ENCODE data around the gene KLHDC4. TPM values are rescaled to one million over a fixed set of nuclear protein-coding genes. Genes with fewer than 3 reads are reported as not detected.

The KLHDC4 gene
- total RNA-seq, 1 donor from 2014 or later: 91.0 TPM

GRCh38 chr16:87679593-87680271, 86.1 kb downstream of the KLHDC4 start:
- no peaks in the 10 kb centered on the region for H3K27me3 Mint-ChIP-seq
- no peaks in the 10 kb centered on the region for H3K9me3 Mint-ChIP-seq
- DNase-seq: no peak
- H3K4me3 Mint-ChIP-seq: no peak overlapping the region
- H3K4me1 Mint-ChIP-seq: peaks cover 9% of the 10 kb centered on the region
- intact Hi-C loops (cut with micrococcal nuclease): no loop called here
- no peaks in the 10 kb centered on the region for H3K36me3 Mint-ChIP-seq (ENCODE audit: low read depth)
- H3K27ac Mint-ChIP-seq: no peak overlapping the region

- Mint-ChIP-seq H3K4me3 (no peak overlapping the region), H3K36me3 (ENCODE audit: low read depth) (no peaks in the 10 kb centered on the region), H3K9me3 (no peaks in the 10 kb centered on the region), H3K27me3 (peaks cover 2% of the 10 kb centered on the region), H3K4me1 (peaks cover 11% of the 10 kb centered on the region), H3K27ac (no peak overlapping the region)
- no peak for DNase-seq
- intact Hi-C loops (cut with micrococcal nuclease): no loop called here
These were observed 87.2 kb downstream of the KLHDC4 start for GRCh38 chr16:87678618-87679017.

GRCh38 chr16:87677830-87678229, 88.0 kb downstream of the KLHDC4 start:
- Mint-ChIP-seq H3K36me3 (ENCODE audit: low read depth) (no peaks in the 10 kb centered on the region), H3K9me3 (no peaks in the 10 kb centered on the region), H3K4me3 (no peak overlapping the region), H3K27ac (no peak overlapping the region), H3K4me1 (peaks cover 11% of the 10 kb centered on the region), H3K27me3 (peaks cover 2% of the 10 kb centered on the region)
- DNase-seq: no peak
- intact Hi-C loops (cut with micrococcal nuclease): no loop called here

- Mint-ChIP-seq H3K4me3 (no peak overlapping the region), H3K27me3 (peaks cover 2% of the 10 kb centered on the region), H3K9me3 (no peaks in the 10 kb centered on the region), H3K27ac (no peak overlapping the region), H3K36me3 (ENCODE audit: low read depth) (no peaks in the 10 kb centered on the region), H3K4me1 (peaks cover 2% of the 10 kb centered on the region)
- no peak for DNase-seq
- intact Hi-C loops (cut with micrococcal nuclease): no loop called here
These were observed 90.6 kb downstream of the KLHDC4 start for GRCh38 chr16:87675111-87675719.

- Mint-ChIP-seq H3K4me1 (peaks cover 2% of the 10 kb centered on the region), H3K27me3 (peaks cover 2% of the 10 kb centered on the region), H3K4me3 (no peak overlapping the region), H3K36me3 (ENCODE audit: low read depth) (no peaks in the 10 kb centered on the region), H3K9me3 (no peaks in the 10 kb centered on the region), H3K27ac (no peak overlapping the region)
- no peak for DNase-seq
- intact Hi-C loops (cut with micrococcal nuclease): no loop called here
These were observed 91.4 kb downstream of the KLHDC4 start for GRCh38 chr16:87674419-87674818.

- H3K27ac Mint-ChIP-seq: no peak overlapping the region
- intact Hi-C loops (cut with micrococcal nuclease): no loop called here
- H3K27me3 Mint-ChIP-seq: peaks cover 2% of the 10 kb centered on the region
- peaks cover 2% of the 10 kb centered on the region for H3K4me1 Mint-ChIP-seq
- DNase-seq: no peak
- no peaks in the 10 kb centered on the region for H3K36me3 Mint-ChIP-seq (ENCODE audit: low read depth)
- H3K9me3 Mint-ChIP-seq: no peaks in the 10 kb centered on the region
- H3K4me3 Mint-ChIP-seq: no peak overlapping the region
These were observed 94.0 kb downstream of the KLHDC4 start for GRCh38 chr16:87671715-87672270.

GRCh38 chr16:87671221-87671620, 94.6 kb downstream of the KLHDC4 start:
- intact Hi-C loops (cut with micrococcal nuclease): no loop called here
- Mint-ChIP-seq H3K9me3 (no peaks in the 10 kb centered on the region), H3K4me3 (no peak overlapping the region), H3K27me3 (peaks cover 2% of the 10 kb centered on the region), H3K4me1 (peaks cover 2% of the 10 kb centered on the region), H3K36me3 (ENCODE audit: low read depth) (no peaks in the 10 kb centered on the region), H3K27ac (no peak overlapping the region)
- DNase-seq: no peak

- no peak for DNase-seq
- peaks cover 2% of the 10 kb centered on the region for H3K27me3 Mint-ChIP-seq
- H3K4me1 Mint-ChIP-seq: peaks cover 2% of the 10 kb centered on the region
- intact Hi-C loops (cut with micrococcal nuclease): no loop called here
- H3K36me3 Mint-ChIP-seq (ENCODE audit: low read depth): no peaks in the 10 kb centered on the region
- H3K27ac Mint-ChIP-seq: no peak overlapping the region
- no peaks in the 10 kb centered on the region for H3K9me3 Mint-ChIP-seq
- H3K4me3 Mint-ChIP-seq: no peak overlapping the region
These were observed 96.1 kb downstream of the KLHDC4 start for GRCh38 chr16:87669672-87670071.

GRCh38 chr16:87667946-87668345, 97.8 kb downstream of the KLHDC4 start:
- H3K9me3 Mint-ChIP-seq: no peaks in the 10 kb centered on the region
- no peak overlapping the region for H3K27ac Mint-ChIP-seq
- no peak for DNase-seq
- H3K4me1 Mint-ChIP-seq: no peaks in the 10 kb centered on the region
- no peak overlapping the region for H3K4me3 Mint-ChIP-seq
- H3K27me3 Mint-ChIP-seq: no peaks in the 10 kb centered on the region
- intact Hi-C loops (cut with micrococcal nuclease): no loop called here
- H3K36me3 Mint-ChIP-seq (ENCODE audit: low read depth): no peaks in the 10 kb centered on the region

GRCh38 chr16:87667443-87667842, 98.3 kb downstream of the KLHDC4 start:
- Mint-ChIP-seq H3K36me3 (ENCODE audit: low read depth) (no peaks in the 10 kb centered on the region), H3K4me1 (no peaks in the 10 kb centered on the region), H3K27ac (no peak overlapping the region), H3K4me3 (no peak overlapping the region), H3K9me3 (no peaks in the 10 kb centered on the region), H3K27me3 (no peaks in the 10 kb centered on the region)
- no peak for DNase-seq
- intact Hi-C loops (cut with micrococcal nuclease): no loop called here

- Mint-ChIP-seq H3K27me3 (no peaks in the 10 kb centered on the region), H3K27ac (no peak overlapping the region), H3K4me1 (no peaks in the 10 kb centered on the region), H3K36me3 (ENCODE audit: low read depth) (no peaks in the 10 kb centered on the region), H3K4me3 (no peak overlapping the region), H3K9me3 (no peaks in the 10 kb centered on the region)
- intact Hi-C loops (cut with micrococcal nuclease): no loop called here
- no peak for DNase-seq
These were observed 98.9 kb downstream of the KLHDC4 start for GRCh38 chr16:87666919-87667318.

GRCh38 chr16:87665193-87665592, 100.6 kb downstream of the KLHDC4 start:
- Mint-ChIP-seq H3K27me3 (no peaks in the 10 kb centered on the region), H3K4me1 (no peaks in the 10 kb centered on the region), H3K4me3 (no peak overlapping the region), H3K27ac (no peak overlapping the region), H3K9me3 (no peaks in the 10 kb centered on the region), H3K36me3 (ENCODE audit: low read depth) (no peaks in the 10 kb centered on the region)
- intact Hi-C loops (cut with micrococcal nuclease): no loop called here
- DNase-seq: no peak

- Mint-ChIP-seq H3K27ac (no peak overlapping the region), H3K4me3 (no peak overlapping the region), H3K4me1 (no peaks in the 10 kb centered on the region), H3K36me3 (ENCODE audit: low read depth) (no peaks in the 10 kb centered on the region), H3K9me3 (no peaks in the 10 kb centered on the region), H3K27me3 (no peaks in the 10 kb centered on the region)
- DNase-seq: no peak
- intact Hi-C loops (cut with micrococcal nuclease): no loop called here
These were observed 101.0 kb downstream of the KLHDC4 start for GRCh38 chr16:87664792-87665191.

GRCh38 chr16:87662254-87663204, 103.3 kb downstream of the KLHDC4 start:
- Mint-ChIP-seq H3K27ac (no peak overlapping the region), H3K27me3 (no peaks in the 10 kb centered on the region), H3K4me3 (no peak overlapping the region), H3K9me3 (no peaks in the 10 kb centered on the region), H3K4me1 (no peaks in the 10 kb centered on the region), H3K36me3 (ENCODE audit: low read depth) (no peaks in the 10 kb centered on the region)
- intact Hi-C loops (cut with micrococcal nuclease): no loop called here
- no peak for DNase-seq

Measured in activated CD4-positive, alpha-beta T cell treated with anti-CD3 and anti-CD28 coated beads, Interleukin-2, amount 10 ng/mL, durations not matched to agents 24 days and 14 days (primary cell).